HG03097 (cell line): ENCODE results near the gene FLNB.
A peak's percentile ranks its signal among the peaks of the same experiment; 100 is the strongest.

Experiments used
- ATAC-seq: cut with Tn5 transposase; IDR thresholded peaks from one replicate; pipeline ENCODE4 v1.9.1; 2021; ENCODE audit not compliant: unreplicated experiment, low FRiP score

Gene FLNB

DNA sequence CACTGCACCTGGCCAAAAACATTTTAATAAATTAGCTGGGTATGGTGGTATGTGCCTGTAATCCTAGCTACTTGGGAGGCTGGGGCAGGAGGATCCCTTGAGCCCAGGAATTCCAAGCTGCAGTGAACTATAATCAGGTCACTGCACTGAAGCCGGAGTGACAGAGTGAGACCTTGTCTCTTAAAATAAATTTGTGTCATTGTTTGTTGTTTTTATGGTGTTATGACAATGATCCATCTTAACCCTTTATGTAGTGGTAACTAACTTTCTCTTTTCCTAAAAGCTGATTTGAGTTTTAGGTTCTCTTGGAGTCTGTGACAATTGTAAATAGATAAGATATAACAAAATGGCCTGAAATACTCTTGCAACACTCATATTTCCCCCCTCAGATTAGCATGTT, 20.7 kb downstream of the FLNB start:
- ATAC-seq: no peak

DNA sequence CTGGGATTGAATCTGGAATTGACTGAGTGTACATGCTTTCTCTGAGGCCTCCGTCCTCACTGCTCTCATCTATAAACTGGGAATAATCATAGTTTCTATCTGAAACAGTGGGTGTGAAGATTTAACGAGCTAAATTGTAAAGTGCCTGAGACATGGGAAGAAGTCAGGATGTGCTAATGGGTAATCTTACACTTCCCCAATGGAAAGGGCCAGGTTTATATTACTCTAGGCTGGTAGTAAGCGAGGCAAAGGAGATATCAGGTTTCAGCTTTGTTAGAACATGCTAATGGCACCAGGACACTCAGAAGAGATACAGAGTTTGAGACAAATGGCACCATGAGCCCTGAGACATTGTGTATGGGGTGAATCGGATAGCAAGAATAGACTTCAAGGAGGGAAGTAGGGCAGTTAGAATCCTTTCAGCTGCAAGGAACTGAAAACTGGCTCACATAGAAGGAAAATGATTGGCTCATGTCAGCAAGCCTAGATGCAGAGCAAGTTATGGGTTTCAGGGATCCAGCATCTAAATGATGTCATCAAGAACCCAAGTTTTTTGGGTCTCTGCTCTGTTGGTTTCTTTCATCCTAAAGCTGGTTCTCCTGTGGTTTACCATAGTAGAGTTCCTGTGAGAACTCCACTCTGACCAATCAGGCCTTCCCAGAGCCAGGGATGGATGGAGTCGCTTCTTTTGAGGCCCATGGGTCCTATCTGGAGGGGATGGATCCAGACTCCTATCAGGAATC, 21.8 kb downstream of the FLNB start:
- no peak for ATAC-seq

DNA sequence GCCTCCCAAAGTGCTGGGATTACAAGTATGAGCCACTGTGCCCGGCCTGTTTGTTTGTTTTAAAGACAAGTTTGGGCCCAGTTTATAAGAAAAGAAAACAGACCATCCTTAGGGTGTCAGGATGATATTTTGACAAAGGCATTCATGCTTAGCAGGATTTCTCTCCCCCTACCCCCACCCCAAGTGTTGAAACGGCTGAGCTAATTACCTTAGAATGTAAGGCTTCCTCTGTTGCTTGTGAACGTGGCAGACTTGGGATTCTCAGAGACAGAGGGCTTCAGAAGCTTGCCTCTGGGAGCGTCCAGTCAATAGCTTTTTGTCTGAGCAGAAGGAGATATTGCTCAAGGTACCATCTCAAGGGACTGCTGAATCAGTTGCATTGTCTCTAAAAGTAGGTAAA, 24.0 kb downstream of the FLNB start:
- ATAC-seq: no peak

DNA sequence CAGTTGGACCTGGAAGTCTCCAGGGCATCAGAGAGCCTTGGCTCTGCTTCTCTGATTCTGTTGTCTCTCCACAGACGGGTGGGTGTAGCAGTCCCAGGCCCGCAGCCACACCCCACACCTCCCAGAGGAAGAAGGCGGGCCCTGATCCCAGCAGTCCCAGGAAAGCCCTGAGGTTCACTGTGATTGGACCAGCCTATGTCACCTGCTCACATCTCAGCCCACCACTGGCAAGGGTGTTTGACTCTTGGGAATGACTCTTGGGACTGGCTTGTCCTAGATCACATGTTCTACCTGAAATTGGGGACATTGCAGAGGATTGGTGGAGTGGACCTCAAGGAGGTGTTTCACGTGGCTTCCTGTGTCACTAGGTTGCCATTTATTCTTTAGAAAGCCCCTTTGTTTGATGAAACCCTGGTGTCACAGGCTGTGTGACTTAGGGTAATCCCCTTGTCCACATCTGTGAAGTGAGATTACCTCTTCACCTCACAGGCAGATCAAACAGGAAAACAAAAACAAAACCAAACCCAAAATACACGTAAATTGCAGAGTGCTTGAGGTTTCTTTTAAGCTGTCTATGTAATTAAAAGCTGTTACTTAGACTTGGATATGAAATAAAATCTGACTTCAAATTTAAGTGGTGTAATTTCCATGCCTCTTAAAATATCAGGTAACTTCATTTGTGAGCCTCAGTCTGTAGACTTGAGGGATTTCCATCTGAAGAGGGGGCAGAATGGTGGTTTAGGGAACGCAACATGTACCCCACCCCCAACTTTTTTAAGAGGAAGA, 26.7 kb downstream of the FLNB start:
- ATAC-seq: peak; percentile 92

DNA sequence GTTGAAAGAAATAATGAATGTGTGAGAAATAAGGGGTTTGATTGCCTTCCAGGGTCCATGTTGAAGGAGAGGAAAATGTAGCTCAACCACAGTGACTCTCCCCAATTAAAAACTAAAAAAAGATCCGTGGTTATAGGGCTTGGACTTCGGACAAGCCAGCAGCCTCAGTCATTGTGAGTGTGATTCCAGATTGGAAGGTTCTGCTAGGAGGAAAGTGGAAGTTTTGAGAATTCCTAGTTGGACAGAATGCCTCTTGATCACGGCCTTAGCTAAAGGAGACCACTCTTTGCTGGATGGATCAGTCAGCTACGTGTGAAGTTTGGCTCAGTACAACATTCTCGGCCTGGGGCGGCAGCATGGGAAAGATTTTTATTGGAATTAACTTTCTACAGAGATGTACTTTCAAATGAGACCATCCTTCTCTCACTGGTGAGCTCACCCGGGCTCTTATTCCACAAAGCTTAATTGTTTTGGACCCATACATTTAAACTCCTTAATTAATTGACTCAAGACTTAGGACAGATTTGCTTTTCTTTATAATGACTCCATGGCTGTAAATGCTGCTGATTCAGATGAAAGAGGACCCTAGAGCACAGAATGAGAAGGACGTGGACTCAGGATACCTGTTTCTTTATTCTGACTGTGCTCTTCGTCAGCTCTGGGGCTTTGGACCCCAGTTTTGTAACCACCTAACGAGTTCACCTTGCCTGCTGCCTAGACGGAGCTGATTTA, 27.5 kb downstream of the FLNB start:
- no peak for ATAC-seq

DNA sequence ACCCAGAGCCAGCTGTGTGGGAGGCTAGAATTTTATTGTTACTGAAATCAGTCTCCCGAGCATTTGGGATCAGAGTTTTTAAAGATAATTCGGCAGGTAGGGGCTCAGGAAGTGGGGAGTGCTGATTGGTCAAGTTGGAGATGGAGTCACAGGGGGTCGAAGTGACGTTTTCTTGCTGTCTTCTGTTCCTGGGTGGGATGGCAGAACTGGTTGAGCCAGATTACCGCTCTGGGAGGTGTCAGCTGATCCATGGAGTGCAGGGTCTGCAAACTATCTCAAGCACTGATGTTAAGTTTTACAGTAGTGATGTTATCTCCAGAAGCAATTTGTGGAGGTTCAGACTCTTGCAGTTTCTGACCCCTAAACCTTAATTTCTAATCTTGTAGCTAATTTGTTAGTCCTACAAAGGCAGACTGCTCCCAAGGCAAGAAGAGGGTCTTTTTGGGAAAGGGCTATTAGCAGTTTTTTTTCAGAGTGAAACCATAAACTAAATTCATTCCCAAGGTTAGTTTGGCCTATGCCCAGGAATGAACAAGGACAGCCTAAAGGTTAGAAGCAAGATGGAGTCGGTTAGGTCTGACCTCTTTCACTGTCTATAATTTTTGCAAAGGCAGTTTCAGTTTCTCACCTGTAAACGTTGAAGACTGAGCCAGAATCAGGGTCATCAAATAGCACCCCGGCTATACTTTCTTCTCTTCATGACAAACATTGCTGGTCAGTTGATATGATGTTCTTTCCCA, 28.2 kb downstream of the FLNB start:
- ATAC-seq: no peak

DNA sequence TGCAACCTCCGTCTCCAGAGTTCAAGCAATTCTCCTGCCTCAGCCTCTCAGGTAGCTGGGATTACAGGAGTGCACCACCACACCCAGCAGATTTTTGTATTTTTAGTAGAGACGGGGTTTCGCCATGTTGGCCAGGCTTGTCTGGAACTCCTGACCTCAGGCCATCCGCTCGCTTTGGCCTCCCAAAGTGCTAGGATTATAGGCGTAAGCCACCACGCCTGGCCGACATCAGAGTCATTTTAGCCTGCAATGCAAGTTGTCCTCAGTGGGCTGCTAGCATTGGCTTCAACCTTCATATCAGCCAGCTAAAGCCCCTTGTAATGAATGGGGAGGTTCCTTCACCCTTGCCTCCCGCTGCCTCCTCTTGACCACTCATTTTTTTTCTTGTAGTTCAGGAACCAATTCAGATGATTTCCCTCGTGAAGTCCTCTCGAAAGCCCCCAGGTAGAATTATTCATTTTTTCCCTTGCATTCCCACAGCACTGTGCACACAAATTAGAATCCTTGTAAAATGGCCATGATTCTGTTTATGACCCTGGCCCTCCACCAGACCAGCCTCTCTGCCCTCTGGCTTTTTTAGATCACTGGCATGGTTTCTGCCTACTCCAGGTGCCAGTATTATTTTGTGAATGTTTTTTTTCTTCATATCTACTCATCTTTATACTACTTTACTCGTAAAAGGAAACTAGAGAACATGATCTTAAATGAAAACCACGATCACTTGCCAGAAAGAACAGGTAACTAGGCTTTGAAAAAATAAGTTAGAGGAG, 29.1 kb downstream of the FLNB start:
- ATAC-seq: no peak

DNA sequence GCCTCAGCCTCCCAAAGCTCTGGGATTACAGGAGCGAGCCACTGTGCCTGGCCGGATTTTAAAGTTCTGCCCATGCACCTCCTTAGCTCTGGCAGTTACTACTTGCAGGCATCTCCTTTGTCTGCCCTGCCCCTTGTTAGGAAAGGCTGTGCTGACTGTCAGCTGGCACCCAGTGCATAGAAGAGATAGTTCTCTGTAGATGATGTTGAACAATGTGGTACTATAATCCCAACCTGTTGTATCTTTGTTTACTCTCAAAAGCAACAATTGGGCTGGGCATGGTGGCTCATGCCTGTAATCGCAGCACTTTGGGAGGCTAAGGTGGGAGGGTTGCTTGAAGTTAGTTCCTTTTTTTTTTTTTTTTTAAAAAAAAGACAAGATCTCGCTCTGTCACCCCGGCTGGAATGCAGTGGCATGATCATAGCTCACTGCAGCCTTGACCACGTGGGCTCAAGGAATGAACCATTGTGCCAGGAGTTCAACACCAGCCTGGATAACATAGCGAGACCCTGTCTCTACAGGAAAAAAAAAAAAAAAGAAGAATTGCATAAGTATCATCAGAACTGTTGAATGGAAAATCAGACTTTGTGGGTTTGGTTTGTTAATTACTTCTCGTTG, 30.6 kb downstream of the FLNB start:
- no peak for ATAC-seq

DNA sequence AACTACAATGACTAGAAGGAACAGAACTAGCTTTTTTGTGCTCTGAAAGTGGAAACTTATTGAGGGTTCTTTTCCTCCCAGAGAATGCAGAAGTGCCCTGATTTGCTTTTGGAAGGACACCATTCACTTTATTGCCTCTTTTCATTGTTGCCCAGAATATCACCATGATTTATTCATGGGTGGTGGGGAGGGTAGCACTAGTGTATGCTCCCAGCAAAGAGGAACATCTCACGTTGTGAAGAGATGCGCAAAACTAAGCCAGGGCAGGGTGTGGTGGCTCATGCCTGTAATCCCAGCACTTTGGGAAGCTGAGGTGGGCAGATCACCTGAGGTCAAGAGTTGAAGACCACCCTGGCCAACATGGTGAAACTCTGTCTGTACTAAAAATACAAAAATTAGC, 31.4 kb downstream of the FLNB start:
- no peak for ATAC-seq

DNA sequence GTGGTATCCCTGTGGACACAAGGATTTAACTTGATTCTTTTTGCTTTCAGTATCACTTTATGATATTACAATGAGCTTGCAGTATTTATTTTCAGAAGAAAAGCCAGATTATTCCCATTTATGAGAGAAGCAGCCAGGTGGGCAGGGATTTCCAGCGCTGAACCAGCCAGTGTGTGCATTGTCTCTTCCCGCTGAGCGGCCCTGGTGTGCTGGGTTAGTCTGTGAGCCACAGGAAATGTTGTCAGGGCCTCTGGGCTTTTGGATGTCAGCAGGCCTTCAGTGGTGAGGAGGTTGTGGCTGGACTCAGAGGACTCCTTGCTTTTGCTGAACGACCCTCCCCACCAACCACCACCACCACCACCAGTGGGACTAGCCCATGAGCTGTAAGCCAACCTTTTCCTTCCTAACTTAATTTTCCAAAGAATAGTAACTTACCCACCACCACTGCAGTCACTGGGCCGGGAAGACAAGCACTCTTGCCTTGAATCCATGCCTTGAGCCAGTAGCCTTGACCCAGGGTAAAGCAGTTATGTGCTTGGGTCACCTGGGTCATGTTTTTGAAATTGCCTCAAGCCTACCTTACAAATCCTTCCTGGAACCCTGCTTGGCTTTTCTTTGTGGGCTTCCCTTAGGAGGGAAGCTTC, 33.1 kb downstream of the FLNB start:
- ATAC-seq: peak; percentile 20

DNA sequence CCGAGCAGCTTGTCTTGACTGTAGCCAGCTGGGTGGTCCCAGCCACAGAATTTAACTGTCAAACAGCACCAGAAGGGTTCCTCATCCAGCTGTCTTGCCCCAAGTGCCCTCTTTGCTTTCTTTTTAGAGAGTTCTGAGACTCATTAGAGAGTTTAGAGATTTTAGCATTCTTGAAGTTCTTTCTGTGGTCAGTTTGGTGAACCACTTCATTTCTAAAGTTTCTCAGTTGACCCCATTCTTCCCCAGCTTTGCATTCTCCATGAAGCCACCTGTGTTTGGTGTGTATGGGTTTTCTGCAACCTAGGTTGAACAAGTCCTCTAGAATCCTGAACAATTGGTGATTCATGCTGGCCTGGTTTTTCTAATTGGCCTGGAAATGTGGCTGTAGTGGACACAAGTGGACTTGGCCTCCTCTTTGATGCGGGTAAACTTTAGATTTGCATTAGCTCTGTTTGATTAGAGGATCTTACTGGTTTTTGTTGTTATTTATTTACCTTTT, 33.7 kb downstream of the FLNB start:
- ATAC-seq: peak; percentile 75

DNA sequence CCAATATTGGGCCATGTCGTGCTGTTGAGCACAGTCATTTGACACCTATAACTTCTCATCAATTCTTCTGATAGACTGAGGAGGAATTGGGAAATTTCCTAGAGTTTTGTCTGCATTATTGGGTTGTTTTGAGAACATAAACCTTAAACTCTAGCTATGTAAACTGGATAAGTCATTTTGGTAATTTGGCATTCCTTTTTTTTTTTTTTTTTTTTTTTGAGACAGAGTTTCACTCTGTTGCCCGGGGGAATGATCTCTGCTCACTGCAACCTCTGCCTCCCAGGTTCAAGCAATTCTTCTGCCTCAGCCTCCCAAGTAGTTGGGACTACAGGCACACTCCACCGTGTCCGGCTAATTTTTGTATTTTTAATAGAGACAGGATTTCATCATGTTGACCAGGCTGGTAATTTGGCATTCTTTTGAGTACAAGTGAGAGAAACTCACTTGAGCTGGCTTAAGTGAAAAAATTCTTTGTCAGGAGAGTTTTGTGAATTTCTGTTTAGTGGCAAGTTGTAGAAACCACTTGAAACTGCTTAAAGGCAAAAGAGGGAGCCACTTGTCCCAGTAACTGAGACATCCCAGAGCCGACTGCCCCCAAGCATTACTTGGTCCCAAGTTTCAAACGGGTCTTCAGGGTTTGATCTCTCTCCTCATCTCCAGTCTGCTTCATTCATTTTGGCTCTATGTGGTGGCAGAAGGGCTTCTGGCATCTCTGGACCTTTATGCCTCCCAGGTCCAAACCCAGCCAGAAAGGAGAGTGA, 34.9 kb downstream of the FLNB start:
- no peak for ATAC-seq

DNA sequence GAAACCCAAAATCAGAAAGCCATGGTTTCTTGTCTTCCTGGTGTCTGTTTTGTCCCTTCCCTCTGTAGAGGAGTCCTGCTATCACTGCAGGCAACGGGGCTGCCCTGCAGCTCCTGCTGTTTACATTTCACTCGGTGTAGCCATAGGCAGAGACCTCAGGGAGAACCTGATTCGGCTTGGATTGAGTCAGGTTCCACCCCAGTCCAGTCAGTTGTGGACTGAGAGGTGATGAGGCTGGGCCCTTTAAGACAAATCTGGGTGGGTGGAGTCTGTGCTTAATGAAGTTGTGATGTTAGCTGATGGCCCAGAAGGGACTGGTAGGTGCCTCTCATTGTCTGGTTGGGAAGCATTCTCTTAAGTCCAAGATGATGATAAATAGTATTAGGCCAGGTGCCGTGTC, 35.7 kb downstream of the FLNB start:
- ATAC-seq: no peak

DNA sequence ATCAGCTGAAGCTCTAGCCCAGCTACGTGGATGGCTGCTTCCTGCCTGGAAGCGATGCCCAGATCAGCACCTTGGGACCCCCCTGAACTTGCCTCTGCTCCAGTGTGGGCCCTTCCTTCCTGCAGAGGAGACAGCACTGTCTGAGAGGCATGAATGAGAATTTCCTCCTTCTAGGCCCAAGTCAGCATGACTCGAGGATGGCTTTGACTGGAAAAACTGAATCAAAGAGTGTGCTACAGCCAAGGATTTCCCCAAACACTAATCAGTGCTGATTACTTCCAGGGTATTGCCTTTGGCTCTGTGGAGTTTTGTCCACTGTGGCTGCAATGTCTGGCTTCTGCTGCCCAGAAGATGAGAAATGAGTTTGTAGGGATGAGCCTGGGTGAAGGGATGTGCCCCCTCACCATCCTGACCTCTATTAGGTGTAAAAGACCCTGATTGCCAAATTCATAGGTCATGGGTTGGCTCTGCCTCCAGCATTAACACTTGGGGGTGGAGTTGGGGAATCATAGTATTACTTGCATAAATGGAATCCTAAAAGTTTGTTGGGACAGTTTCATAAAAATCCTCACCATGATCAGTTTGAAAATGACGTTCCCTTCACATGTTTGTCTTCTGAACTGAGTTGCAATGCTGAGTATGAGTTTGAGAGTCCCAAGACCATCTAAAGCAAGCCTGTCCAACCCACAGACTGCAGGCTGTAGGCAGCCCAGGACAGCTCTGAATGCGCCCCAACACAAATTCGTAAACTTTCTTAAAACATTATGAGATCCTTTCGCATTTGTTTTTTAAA, 36.7 kb downstream of the FLNB start:
- no peak for ATAC-seq

DNA sequence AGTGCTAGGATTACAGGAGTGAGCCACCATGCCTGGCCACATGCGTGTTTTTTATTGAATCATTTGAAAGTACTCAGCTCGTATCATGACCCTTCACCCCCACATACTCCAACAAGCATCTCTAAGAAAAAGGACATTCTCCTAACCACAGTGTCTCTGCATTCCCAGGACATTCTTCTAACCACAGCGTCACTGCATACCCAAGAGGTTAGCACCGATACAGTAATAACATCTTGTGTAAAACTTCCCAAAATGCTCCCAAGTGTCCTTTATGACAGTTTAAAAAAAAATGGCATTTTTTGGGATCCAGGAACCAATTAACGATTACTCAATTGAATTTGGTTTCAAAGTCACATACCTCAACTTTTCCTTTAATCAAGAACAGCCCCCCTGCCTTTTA, 39.6 kb downstream of the FLNB start:
- no peak for ATAC-seq

DNA sequence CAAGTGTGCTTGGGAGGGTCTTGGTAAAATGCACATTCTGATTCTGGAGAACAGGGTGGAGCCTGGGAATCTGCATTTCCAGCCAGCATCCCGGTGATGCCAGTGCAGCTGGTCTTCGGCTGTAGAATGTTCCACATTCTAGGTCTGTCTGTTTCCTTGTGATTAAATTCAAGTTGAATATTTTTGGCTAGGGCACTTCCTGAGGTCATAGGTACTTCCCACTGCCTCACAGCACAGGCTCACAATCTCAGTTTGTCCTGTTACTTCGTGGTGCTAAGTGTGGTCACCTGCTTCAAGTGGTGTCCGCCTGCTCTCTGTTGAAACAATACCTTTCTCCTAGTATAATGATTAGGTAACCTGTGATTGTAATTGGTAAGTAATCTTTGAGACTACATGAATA, 40.1 kb downstream of the FLNB start:
- ATAC-seq: no peak

DNA sequence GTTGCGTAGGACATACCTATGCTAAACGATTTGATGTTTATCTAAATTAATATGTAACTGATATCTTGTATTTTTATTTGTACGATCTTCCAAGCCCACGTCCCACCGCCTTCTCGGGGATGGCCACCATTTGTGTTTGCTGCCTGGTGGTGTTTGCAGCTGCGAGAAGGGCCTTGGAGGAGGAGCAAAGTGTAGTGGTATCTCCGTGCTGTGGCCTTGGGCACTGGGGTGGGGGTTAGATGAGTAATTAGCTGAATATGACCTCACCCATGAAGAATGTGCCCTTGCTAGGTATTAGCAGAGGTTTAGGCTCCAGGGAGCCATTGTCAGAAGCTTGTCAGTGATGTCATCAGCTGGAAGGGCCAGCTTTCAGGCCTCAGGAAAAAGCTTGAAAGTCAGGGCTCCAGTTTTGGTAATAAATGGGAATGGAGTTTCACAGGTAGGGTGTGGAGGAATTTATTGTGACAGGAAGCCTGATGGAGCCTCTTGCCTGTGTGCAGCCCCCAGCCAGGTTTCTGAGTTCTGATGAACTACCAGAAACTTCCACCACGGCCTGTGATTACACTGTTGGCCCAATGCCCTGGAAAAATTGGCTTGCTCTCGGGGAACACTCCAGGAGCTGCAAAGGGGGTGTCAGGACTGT, 41.0 kb downstream of the FLNB start:
- ATAC-seq: no peak
